Activated CD4-positive, alpha-beta T cell treated with anti-CD3 and anti-CD28 coated beads, Interleukin-2, amount 50 U/mL, for 16 hours (primary cell): ENCODE results near the gene LRRC63.

Experiments
- DNase-seq: peaks from one replicate; pipeline ENCODE4 v3.0.0-alpha.2; 2020

LRRC63 gene

GRCh38 chr13:46314587-46314986, 102.9 kb downstream of the LRRC63 start:
- DNase-seq, result no peak

- no peak for DNase-seq
These were observed 103.3 kb downstream of the LRRC63 start for GRCh38 chr13:46315036-46315435.

DNA sequence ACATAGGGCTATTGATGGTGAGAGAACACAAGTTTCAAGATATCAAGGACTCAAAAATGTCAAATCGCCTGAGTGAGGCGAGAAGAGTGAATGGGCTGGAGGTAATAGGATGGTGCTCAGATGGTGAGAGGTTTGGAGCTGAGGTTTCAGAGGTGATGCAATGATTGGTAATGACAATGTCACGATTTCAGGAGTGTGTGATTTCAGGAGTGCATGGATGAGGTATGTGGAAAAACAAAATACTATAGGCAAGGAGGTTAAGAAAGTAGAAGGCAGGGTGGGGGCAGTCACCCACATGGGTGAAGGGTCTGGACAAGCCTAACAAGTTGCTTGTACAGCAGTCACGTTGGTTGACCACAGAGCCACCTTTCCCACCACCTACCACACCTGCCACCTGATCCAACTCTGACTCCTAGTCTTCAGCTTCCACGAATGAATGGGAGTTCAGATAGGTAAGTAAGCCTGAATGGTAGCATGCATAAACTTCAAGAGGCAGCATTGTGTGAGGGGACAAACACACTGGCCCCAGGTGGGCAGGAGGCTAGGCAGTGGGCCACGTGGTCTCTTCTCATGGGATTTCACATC, 103.9 kb downstream of the LRRC63 start:
- peak; percentile 25 for DNase-seq

DNA sequence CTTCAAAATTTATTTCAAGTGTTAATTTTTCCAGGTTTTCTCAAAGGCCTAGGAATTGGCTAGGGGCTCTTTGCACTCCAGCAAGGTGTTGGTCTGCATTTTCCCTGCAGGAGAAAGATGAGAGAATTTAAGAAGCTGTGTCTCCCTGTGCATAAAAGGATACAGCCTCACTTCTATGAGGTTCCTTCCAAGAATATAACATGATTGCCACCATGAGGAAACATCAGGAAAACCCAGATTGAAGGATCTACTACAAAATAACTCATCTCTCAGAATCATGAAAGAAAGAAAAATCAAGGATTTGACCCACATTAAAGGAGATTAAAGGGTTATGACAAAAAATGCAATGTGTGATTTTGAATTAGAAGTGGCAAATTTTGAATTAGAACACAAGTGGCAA, 105.4 kb downstream of the LRRC63 start:
- DNase-seq, result no peak

DNA sequence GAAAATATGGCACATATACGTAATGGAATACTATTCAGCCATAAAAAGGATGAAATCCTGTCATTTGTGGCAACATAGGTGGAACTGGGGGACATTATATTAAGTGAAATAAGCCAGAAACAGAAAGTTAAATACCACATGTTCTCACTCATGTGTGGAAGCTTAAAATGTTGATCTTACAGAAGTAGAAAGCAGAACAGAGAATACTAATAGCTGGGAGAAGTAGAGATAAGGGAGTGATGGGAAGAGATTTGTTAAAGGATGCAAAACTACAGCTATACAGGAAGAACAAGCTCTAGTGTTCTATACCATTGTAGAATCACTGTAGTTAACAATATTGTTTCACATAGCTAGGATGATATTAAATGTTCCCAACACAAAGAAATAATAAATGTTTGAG, 107.3 kb downstream of the LRRC63 start:
- no peak for DNase-seq

DNA sequence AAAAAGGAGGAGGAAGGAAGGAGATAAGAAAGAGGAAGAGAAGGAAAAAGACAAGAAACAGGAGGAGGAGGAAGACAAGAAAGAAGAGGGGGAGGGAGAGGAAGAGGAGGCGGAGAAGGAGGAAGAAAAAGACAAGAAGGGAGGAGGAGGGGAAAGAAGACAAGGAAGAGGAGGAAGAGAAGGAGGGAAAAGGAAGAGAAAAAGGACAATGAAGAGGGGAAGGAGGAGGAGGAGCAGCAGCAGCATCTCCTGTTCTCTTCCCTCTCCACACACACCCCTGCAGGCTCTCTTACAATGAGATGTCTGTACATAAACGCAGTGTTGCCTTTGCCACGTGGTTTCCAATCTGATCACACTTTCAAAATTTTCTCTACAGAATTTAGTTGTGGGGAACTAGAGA, 108.7 kb downstream of the LRRC63 start:
- no peak for DNase-seq

DNA sequence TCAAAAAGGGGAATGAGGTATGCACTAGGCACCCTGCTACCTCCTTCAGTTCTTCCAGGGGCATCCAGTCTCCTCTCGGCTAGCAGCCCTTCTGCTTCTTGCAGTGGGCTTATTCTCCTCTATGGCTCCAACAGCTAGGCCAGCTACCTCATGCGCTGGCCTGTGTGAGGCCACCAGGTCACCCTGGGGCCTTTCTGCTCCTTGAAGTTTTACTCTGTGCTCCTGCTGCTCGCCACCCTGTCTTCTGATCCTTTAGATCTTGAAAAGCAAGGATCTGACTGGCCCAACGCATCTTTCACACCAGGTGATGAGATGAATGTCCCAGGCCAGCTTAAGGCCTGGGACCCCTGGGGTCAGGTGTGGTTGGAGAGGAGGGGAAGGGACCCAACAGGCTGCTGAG, 109.1 kb downstream of the LRRC63 start:
- no peak for DNase-seq

GRCh38 chr13:46321494-46322225, 109.9 kb downstream of the LRRC63 start:
- peak; percentile 81 for DNase-seq

DNA sequence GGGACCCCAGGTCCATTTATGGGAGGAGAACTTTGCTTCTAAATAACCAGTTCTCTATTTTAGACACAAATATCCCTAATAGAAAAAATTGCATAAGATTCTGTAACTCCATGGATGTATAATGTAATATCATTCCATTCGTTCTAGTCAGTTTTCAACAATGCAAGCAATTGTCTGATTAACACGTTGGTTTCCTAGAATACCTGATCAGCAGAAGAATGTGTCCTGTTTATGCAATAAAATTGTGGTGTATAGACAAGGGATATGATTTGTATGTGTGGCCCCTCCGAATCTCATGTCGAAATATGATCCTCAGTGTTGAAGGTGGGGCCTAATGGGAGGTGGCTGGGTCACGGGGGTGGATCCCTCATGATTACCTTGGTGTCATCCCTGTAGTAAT, 113.2 kb downstream of the LRRC63 start:
- DNase-seq, result no peak
